Hepatocyte (in vitro differentiated cells): ENCODE measurements around the gene CDYL. TPM values are rescaled to one million over a fixed set of nuclear protein-coding genes. Genes with fewer than 3 reads are reported as not detected.
"Not testable (repeated sequence)": the region's sequence is repeated elsewhere in the genome, so short reads cannot be mapped to it uniquely, and the experiment has no call there.

Experiments used
- DNase-seq: peaks from one replicate; pipeline ENCODE4 v3.0.0-alpha.2; 2016; ENCODE audit warnings: low spot score
- H2AFZ ChIP-seq: fragments of 200-600 bp; sonication (generic); 2 replicates; pipeline ENCODE4 v1.6.0; 2016; ENCODE audit warnings: antibody characterized with exemption, mild to moderate bottlenecking
- H3K27ac ChIP-seq: fragments of 200-600 bp; sonication (generic); 2 replicates; pipeline ENCODE4 v1.5.1; 2016; ENCODE audit warnings: mild to moderate bottlenecking
- H3K27me3 ChIP-seq: fragments of 200-600 bp; sonication (generic); 2 replicates; pipeline ENCODE4 v1.6.1; 2016
- H3K36me3 ChIP-seq: fragments of 200-600 bp; sonication (generic); replicated peaks from 2 replicates; pipeline ENCODE4 v1.5.1; 2016; ENCODE audit warnings: low read depth; ENCODE audit not compliant: insufficient read depth
- H3K4me1 ChIP-seq: fragments of 200-600 bp; sonication (generic); 2 replicates; pipeline ENCODE4 v1.5.1; 2016; ENCODE audit warnings: mild to moderate bottlenecking, moderate library complexity; ENCODE audit not compliant: insufficient read depth
- H3K4me2 ChIP-seq: fragments of 200-600 bp; sonication (generic); 2 replicates; pipeline ENCODE4 v1.6.0; 2016
- H3K4me3 ChIP-seq: fragments of 200-600 bp; sonication (generic); 2 replicates; pipeline ENCODE4 v1.5.1; 2016; ENCODE audit warnings: mild to moderate bottlenecking
- H3K79me2 ChIP-seq: fragments of 200-600 bp; sonication (generic); 2 replicates; pipeline ENCODE4 v1.6.0; 2017; ENCODE audit warnings: mild to moderate bottlenecking
- H3K9me2 ChIP-seq: fragments of 200-600 bp; sonication (generic); replicated peaks from 2 replicates; pipeline ENCODE4 v1.6.0; 2017; ENCODE audit warnings: mild to moderate bottlenecking; ENCODE audit not compliant: insufficient read depth
- H3K9me3 ChIP-seq: fragments of 200-600 bp; sonication (generic); 2 replicates; pipeline ENCODE4 v1.5.1; 2016; ENCODE audit warnings: low read depth, mild to moderate bottlenecking
- H4K20me1 ChIP-seq: fragments of 200-600 bp; sonication (generic); 2 replicates; pipeline ENCODE4 v1.6.0; 2016; ENCODE audit warnings: mild to moderate bottlenecking; ENCODE audit not compliant: insufficient read depth, poor library complexity, severe bottlenecking
- EZH2 ChIP-seq: fragments of 200-600 bp; sonication (generic); IDR thresholded peaks from 2 replicates; pipeline ENCODE4 v1.6.1; 2016; ENCODE audit warnings: antibody characterized with exemption, mild to moderate bottlenecking, borderline replicate concordance
- EZH2phosphoT487 ChIP-seq: fragments of 200-600 bp; sonication (generic); IDR thresholded peaks from one replicate; pipeline ENCODE4 v1.6.1; 2018; ENCODE audit warnings: antibody characterized with exemption, mild to moderate bottlenecking, low read depth, moderate library complexity; ENCODE audit not compliant: unreplicated experiment, severe bottlenecking
- WGBS: methylation state at CpG from one replicate; pipeline ENCODE4 v1.1.6; 2016; ENCODE audit warnings: low lambda C conversion rate; ENCODE audit errors: missing lambda C conversion rate; 5-methylcytosine and 5-hydroxymethylcytosine counted together
- polyA plus RNA-seq: library from polyadenylated mRNA; unstranded; fragments of >200 nt; fragmentation: Nextera tagmentation; extraction: Ambion mirVana; gene quantifications from 2 replicates; pipeline ENCODE4 v1.2.1, GENCODE V29; 2016
- total RNA-seq: library from RNA; depleted of rRNA; stranded (reverse); fragments of >200 nt; gene quantifications from 2 replicates; pipeline ENCODE4 v1.2.3, GENCODE V29; 2014
- TF ChIP-seq, protein P1 (sequence below): fragments of 200-600 bp; sonication (generic); IDR thresholded peaks from 2 replicates; pipeline ENCODE4 v1.5.1; 2016; ENCODE audit warnings: antibody characterized with exemption, mild to moderate bottlenecking; ENCODE audit not compliant: poor library complexity

The CDYL gene
- total and polyA plus RNA-seq, 2 experiments from 2014 or later = 25.3 to 30.4 TPM

DNA sequence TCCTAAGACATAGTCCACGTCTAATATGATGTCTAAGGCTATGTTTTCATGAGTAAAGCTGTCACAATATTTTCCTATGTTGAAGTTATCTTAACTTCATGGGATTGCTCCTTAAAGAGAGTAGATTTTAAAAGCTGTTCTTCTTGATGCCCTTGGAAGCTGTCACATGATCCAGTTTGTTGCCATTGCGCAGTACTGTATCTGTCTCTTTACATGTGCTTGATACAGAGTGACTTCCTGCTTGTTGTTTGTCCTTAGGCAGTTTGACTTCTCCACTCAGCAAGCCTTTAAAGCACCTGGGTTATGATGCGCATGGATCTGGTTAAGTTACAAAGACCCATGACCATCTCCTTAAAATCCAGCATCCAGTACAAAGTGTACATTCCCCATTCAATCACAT, 85.4 kb downstream of the CDYL start:
- Histone ChIP-seq H3K4me1 (no peaks in the 10 kb centered on the region), H2AFZ (no peak overlapping the region), H3K9me3 (no peaks in the 10 kb centered on the region), H4K20me1 (peaks cover 6% of the 10 kb centered on the region), H3K4me2 (no peak overlapping the region), H3K79me2 (peaks cover 96% of the 10 kb centered on the region), H3K27ac (no peak overlapping the region), H3K4me3 (no peak overlapping the region), H3K36me3 (no peaks in the 10 kb centered on the region), H3K9me2 (no peaks in the 10 kb centered on the region), H3K27me3 (no peaks in the 10 kb centered on the region)
- WGBS = 89% methylated on average over 3 of the region's 3 CpGs
- no peak for DNase-seq
- TF ChIP-seq, protein P1, sequence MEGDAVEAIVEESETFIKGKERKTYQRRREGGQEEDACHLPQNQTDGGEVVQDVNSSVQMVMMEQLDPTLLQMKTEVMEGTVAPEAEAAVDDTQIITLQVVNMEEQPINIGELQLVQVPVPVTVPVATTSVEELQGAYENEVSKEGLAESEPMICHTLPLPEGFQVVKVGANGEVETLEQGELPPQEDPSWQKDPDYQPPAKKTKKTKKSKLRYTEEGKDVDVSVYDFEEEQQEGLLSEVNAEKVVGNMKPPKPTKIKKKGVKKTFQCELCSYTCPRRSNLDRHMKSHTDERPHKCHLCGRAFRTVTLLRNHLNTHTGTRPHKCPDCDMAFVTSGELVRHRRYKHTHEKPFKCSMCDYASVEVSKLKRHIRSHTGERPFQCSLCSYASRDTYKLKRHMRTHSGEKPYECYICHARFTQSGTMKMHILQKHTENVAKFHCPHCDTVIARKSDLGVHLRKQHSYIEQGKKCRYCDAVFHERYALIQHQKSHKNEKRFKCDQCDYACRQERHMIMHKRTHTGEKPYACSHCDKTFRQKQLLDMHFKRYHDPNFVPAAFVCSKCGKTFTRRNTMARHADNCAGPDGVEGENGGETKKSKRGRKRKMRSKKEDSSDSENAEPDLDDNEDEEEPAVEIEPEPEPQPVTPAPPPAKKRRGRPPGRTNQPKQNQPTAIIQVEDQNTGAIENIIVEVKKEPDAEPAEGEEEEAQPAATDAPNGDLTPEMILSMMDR = no peak
- TF ChIP-seq EZH2 (no peak), EZH2phosphoT487 (no peak)

GRCh38 chr6:4864519-4864918, 88.3 kb downstream of the CDYL start:
- no peaks in the 10 kb centered on the region for H3K4me1 ChIP-seq
- H3K79me2 ChIP-seq = peaks cover 96% of the 10 kb centered on the region
- DNase-seq = no peak
- H3K27ac ChIP-seq = peak overlapping the region; percentile 74
- H2AFZ ChIP-seq = no peak overlapping the region
- no peaks in the 10 kb centered on the region for H4K20me1 ChIP-seq
- no peaks in the 10 kb centered on the region for H3K36me3 ChIP-seq
- no peak for TF ChIP-seq EZH2phosphoT487
- TF ChIP-seq EZH2 = no peak
- TF ChIP-seq, protein P1 = no peak
- no peaks in the 10 kb centered on the region for H3K9me3 ChIP-seq
- H3K27me3 ChIP-seq = no peaks in the 10 kb centered on the region
- no peak overlapping the region for H3K4me3 ChIP-seq
- no peaks in the 10 kb centered on the region for H3K9me2 ChIP-seq
- WGBS = 79% methylated on average over 3 of the region's 3 CpGs
- no peak overlapping the region for H3K4me2 ChIP-seq

- not testable (repeated sequence) for H3K9me3 ChIP-seq, H2AFZ ChIP-seq, H4K20me1 ChIP-seq, H3K9me2 ChIP-seq, H3K4me3 ChIP-seq, H3K4me1 ChIP-seq, H3K27me3 ChIP-seq, H3K36me3 ChIP-seq, H3K4me2 ChIP-seq
- H3K79me2 ChIP-seq = peaks cover 97% of the 10 kb centered on the region
- peak overlapping the region; percentile 74 for H3K27ac ChIP-seq
- peak; percentile 47 for DNase-seq
- WGBS = 97% methylated on average over 4 of the region's 4 CpGs
Observed at GRCh38 chr6:4865006-4865405, 88.8 kb downstream of the CDYL start.

DNA sequence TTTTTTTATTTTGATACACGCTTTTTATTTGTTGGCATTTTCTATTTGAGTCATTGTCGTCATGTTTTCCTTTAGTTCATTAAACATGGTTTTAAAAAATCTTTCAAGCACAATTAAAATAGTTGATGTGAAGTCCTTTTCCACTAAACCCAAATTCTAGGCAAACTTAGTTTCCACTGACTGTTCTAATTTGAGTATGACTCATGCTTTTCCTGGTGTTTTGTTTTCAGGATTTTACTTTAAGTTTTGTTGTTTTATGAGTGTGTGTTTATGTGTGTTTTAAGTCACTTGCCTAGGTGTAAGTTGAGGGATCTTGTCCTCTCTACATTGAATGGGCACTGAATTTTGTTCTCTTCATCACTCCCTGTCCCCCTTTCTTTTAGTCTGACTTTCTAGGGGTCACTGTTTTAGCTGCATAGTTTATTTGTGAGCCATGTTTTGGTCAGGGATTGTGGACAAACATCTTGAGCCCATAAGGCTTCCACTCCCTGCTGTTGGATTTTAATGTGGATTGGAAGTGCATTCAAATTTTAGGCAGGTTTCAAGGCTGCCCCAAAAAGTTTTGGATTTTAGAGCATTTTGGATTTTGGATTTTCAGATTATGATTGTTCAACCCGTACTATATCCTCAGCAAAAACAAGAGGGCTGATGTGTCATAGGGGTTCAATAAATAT, 94.8 kb downstream of the CDYL start:
- DNase-seq = no peak
- H3K9me2 ChIP-seq = no peaks in the 10 kb centered on the region
- H3K36me3 ChIP-seq = no peaks in the 10 kb centered on the region
- no peak for TF ChIP-seq EZH2
- TF ChIP-seq, protein P1 = no peak
- TF ChIP-seq EZH2phosphoT487 = no peak
- no peak overlapping the region for H3K27ac ChIP-seq
- H2AFZ ChIP-seq = no peak overlapping the region
- H3K4me1 ChIP-seq = no peaks in the 10 kb centered on the region
- peaks cover 33% of the 10 kb centered on the region for H4K20me1 ChIP-seq
- H3K9me3 ChIP-seq = no peaks in the 10 kb centered on the region
- H3K4me2 ChIP-seq = no peak overlapping the region
- 94% methylated on average over 3 of the region's 3 CpGs for WGBS
- H3K27me3 ChIP-seq = no peaks in the 10 kb centered on the region
- H3K79me2 ChIP-seq = peaks cover 100% of the 10 kb centered on the region
- H3K4me3 ChIP-seq = no peak overlapping the region
